KMS-11 (cell line): ENCODE measurements around the gene KCND3.

ENCODE experiments used
- H2AFZ ChIP-seq: fragments of 200-600 bp; sonication (generic); 2 replicates; pipeline ENCODE4 v1.6.1; 2016; ENCODE audit warnings: antibody characterized with exemption, mixed run types, low read depth
- H3K27ac ChIP-seq: fragments of 200-600 bp; sonication (generic); 2 replicates; pipeline ENCODE4 v1.6.1; 2016; ENCODE audit warnings: mild to moderate bottlenecking, mixed run types
- H3K27me3 ChIP-seq: fragments of 200-600 bp; sonication (generic); 2 replicates; pipeline ENCODE4 v1.6.1; 2017; ENCODE audit warnings: mild to moderate bottlenecking, low read depth, mixed run types, moderate library complexity; ENCODE audit not compliant: insufficient read depth
- H3K36me3 ChIP-seq: fragments of 200-600 bp; sonication (generic); 2 replicates; pipeline ENCODE4 v1.6.1; 2017; ENCODE audit warnings: mild to moderate bottlenecking, mixed run types; ENCODE audit not compliant: insufficient read depth
- H3K4me1 ChIP-seq: fragments of 200-600 bp; sonication (generic); 2 replicates; pipeline ENCODE4 v1.6.1; 2016; ENCODE audit warnings: mild to moderate bottlenecking, low read depth, mixed run types; ENCODE audit not compliant: poor library complexity, severe bottlenecking
- H3K4me2 ChIP-seq: fragments of 200-600 bp; sonication (generic); 2 replicates; pipeline ENCODE4 v1.7.0; 2016; ENCODE audit warnings: mild to moderate bottlenecking, mixed run types
- H3K4me3 ChIP-seq: fragments of 200-600 bp; sonication (generic); IDR thresholded peaks from 2 replicates; pipeline ENCODE4 v1.6.1; 2017; ENCODE audit warnings: low read depth, low read length, mixed read lengths; ENCODE audit not compliant: insufficient read depth
- H3K79me2 ChIP-seq: fragments of 200-600 bp; sonication (generic); 2 replicates; pipeline ENCODE4 v1.6.1; 2016; ENCODE audit warnings: low read depth, mixed run types; ENCODE audit not compliant: insufficient read depth
- H3K9ac ChIP-seq: fragments of 200-600 bp; sonication (generic); 2 replicates; pipeline ENCODE4 v1.6.1; 2016; ENCODE audit warnings: mild to moderate bottlenecking, mixed run types
- H4K20me1 ChIP-seq: fragments of 200-600 bp; sonication (generic); 2 replicates; pipeline ENCODE4 v1.6.1; 2016; ENCODE audit warnings: mild to moderate bottlenecking, mixed run types; ENCODE audit not compliant: insufficient read depth
- TF ChIP-seq, protein P1 (sequence below): fragments of 200-600 bp; sonication (generic); conservative IDR thresholded peaks from 2 replicates; pipeline ENCODE4 v1.6.1; 2017; ENCODE audit warnings: low read depth, mild to moderate bottlenecking, antibody characterized with exemption, low read length, moderate library complexity, mixed read lengths

KCND3 gene

GRCh38 chr1:111992476-111992875 lies 3.0 kb upstream of the KCND3 start:
- Histone ChIP-seq H3K79me2 (no peaks in the 10 kb centered on the region), H3K36me3 (no peaks in the 10 kb centered on the region), H3K4me3 (no peak overlapping the region), H2AFZ (no peak overlapping the region), H3K4me2 (no peak overlapping the region), H3K9ac (no peak overlapping the region), H3K27me3 (no peaks in the 10 kb centered on the region), H3K4me1 (no peaks in the 10 kb centered on the region), H3K27ac (no peak overlapping the region), H4K20me1 (no peaks in the 10 kb centered on the region)
- TF ChIP-seq, protein P1, sequence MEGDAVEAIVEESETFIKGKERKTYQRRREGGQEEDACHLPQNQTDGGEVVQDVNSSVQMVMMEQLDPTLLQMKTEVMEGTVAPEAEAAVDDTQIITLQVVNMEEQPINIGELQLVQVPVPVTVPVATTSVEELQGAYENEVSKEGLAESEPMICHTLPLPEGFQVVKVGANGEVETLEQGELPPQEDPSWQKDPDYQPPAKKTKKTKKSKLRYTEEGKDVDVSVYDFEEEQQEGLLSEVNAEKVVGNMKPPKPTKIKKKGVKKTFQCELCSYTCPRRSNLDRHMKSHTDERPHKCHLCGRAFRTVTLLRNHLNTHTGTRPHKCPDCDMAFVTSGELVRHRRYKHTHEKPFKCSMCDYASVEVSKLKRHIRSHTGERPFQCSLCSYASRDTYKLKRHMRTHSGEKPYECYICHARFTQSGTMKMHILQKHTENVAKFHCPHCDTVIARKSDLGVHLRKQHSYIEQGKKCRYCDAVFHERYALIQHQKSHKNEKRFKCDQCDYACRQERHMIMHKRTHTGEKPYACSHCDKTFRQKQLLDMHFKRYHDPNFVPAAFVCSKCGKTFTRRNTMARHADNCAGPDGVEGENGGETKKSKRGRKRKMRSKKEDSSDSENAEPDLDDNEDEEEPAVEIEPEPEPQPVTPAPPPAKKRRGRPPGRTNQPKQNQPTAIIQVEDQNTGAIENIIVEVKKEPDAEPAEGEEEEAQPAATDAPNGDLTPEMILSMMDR, result no peak

GRCh38 chr1:111990878-111991718 lies 1.6 kb upstream of the KCND3 start:
- Histone ChIP-seq H3K27me3 (no peaks in the 10 kb centered on the region), H3K36me3 (no peaks in the 10 kb centered on the region), H3K9ac (no peak overlapping the region), H3K27ac (no peak overlapping the region), H3K4me3 (no peak overlapping the region), H2AFZ (no peak overlapping the region), H3K4me2 (no peak overlapping the region), H3K4me1 (no peaks in the 10 kb centered on the region), H3K79me2 (no peaks in the 10 kb centered on the region), H4K20me1 (no peaks in the 10 kb centered on the region)
- TF ChIP-seq, protein P1, result no peak

- H3K4me2 ChIP-seq, result no peak overlapping the region
Observed at GRCh38 chr1:111990026-111990877, 784 bp upstream of the KCND3 start.

DNA sequence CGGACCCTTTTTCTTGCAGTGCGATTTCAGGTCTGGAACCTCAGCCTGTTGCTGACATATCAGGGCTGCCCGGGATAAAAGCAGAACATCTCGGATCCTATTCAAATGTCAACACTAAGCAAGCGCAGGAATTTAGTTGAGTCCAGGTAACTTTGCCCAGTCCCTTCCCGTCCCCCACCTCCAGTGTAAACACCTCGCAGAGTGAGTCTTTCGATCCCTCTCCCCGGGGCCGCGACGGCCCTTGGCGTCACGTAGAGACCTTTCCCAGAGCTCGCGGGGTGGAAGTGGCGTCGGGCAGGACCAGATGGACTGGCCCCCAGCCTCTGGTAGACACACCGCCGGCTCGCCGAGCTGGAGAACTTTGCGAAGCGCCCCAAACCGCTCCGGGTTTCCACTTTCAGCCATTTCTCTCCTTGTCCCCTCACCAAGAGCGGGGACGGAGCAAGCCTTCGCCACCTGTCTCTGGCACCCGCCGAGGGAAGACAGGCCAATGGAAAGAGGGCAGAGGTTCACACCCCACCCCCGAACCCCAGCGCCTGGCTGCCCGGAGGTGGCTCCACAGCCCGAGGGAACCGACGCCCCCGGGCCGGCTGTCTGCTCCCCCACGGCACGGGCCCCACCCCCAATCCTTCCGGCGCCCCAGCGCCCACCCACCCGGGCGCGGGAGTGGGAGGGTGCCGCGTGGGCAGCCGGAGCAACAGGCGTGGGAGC lies 570 bp downstream of the KCND3 start:
- H2AFZ ChIP-seq, result peak overlapping the region; percentile 30; the same call in 1 of the 2 replicates
- H3K27ac ChIP-seq, result no peak overlapping the region
- H3K36me3 ChIP-seq, result no peaks in the 10 kb centered on the region
- no peaks in the 10 kb centered on the region for H3K4me1 ChIP-seq
- H3K4me2 ChIP-seq, result no peak overlapping the region
- H3K4me3 ChIP-seq, result no peak overlapping the region
- TF ChIP-seq, protein P1, result no peak
- H3K27me3 ChIP-seq, result no peaks in the 10 kb centered on the region
- H4K20me1 ChIP-seq, result no peaks in the 10 kb centered on the region
- H3K79me2 ChIP-seq, result no peaks in the 10 kb centered on the region
- H3K9ac ChIP-seq, result no peak overlapping the region

More at GRCh38 chr1:111990026-111990877, 784 bp upstream of the KCND3 start:
- Histone ChIP-seq H3K9ac (no peak overlapping the region), H3K27ac (no peak overlapping the region), H3K4me1 (no peaks in the 10 kb centered on the region), H4K20me1 (no peaks in the 10 kb centered on the region), H3K27me3 (no peaks in the 10 kb centered on the region), H3K4me3 (no peak overlapping the region), H2AFZ (peak overlapping the region; percentile 44; the same call in 1 of the 2 replicates), H3K36me3 (no peaks in the 10 kb centered on the region), H3K79me2 (no peaks in the 10 kb centered on the region)
- TF ChIP-seq, protein P1, result no peak
